B cell (primary cell): ENCODE results near the gene FAF1. TPM values are rescaled to one million over a fixed set of nuclear protein-coding genes. Genes with fewer than 3 reads are reported as not detected.

ENCODE experiments used
- ATAC-seq: fragments of 200-7000 bp; cut with Tn5 transposase; one replicate; pipeline ENCODE4 v1.10.0; 2021; ENCODE audit warnings: low read depth, mild to moderate bottlenecking, moderate number of reproducible peaks, moderate library complexity
- CTCF ChIA-PET: fragments of 350-600 bp; sonication (Branson Sonifier 250); formaldehyde crosslinking; loops from one replicate; lab custom pipeline; 2021; ENCODE audit warnings: antibody characterized with exemption, inconsistent platforms; lab: Charles Lee
- POLR2A ChIA-PET: fragments of 350-600 bp; sonication (Branson Sonifier 250); formaldehyde crosslinking; loops from one replicate; lab custom pipeline; 2021; ENCODE audit warnings: antibody characterized with exemption; lab: Charles Lee
- DNase-seq: peaks from one replicate; pipeline ENCODE4 v3.0.0; 2013
- H2AFZ ChIP-seq: 2 replicates; pipeline ENCODE4 v1.6.1; 2012; ENCODE audit warnings: mild to moderate bottlenecking, low read depth, low read length; ENCODE audit not compliant: insufficient read depth, poor library complexity, severe bottlenecking
- H3K27ac ChIP-seq, 2 donors: 1 replicate in 1 of 2; 2 replicates in 1 of 2; pipeline ENCODE4 v1.5.1; 2012 to 2013; ENCODE audit warnings: low read length in 2 of 2, mild to moderate bottlenecking in 2 of 2, moderate library complexity in 1 of 2
- H3K27me3 ChIP-seq, 4 experiments: fragments of 200-600 bp in 1 of 4; sonication (generic) in 1 of 4; replicated peaks in 1 of 4; 1 replicate in 2 of 4; 2 replicates in 2 of 4; pipeline versions ENCODE4 v1.6.1 to v1.7.0; 2013 to 2016; ENCODE audit warnings: low read length in 3 of 4, mild to moderate bottlenecking in 2 of 4, mixed read lengths in 1 of 4, moderate library complexity in 1 of 4; ENCODE audit not compliant: insufficient read depth in 4 of 4, control insufficient read depth in 3 of 4; ENCODE audit errors: control extremely low read depth in 1 of 4
- H3K36me3 ChIP-seq, 2 experiments: replicated peaks in 1 of 2; 1 replicate in 1 of 2; 2 replicates in 1 of 2; pipeline versions ENCODE4 v1.6.1 to v1.7.1; 2013; ENCODE audit warnings: low read length in 1 of 2; ENCODE audit not compliant: insufficient read depth in 2 of 2, control insufficient read depth in 1 of 2; ENCODE audit errors: control extremely low read depth in 1 of 2, extremely low read depth in 1 of 2
- H3K4me1 ChIP-seq, 2 donors: fragments of 200-600 bp in 1 of 2; sonication (generic) in 1 of 2; 1 replicate in 1 of 2; 2 replicates in 1 of 2; pipeline versions ENCODE4 v1.5.1 to v1.6.1; 2013 to 2017; ENCODE audit warnings: low read length in 2 of 2; ENCODE audit not compliant: control insufficient read depth in 2 of 2, insufficient read depth in 2 of 2
- H3K4me2 ChIP-seq: replicated peaks from 2 replicates; pipeline ENCODE3; 2012; ENCODE audit warnings: mild to moderate bottlenecking, low read depth, low read length; ENCODE audit not compliant: poor library complexity, severe bottlenecking
- H3K4me3 ChIP-seq, 5 experiments: fragments of 200-600 bp in 1 of 5; sonication (generic) in 1 of 5; 1 replicate in 3 of 5; 2 replicates in 2 of 5; pipeline versions ENCODE4 v1.5.1 to v1.7.0; 2011 to 2016; ENCODE audit warnings: low read length in 4 of 5, mild to moderate bottlenecking in 4 of 5, low read depth in 2 of 5, control low read depth in 1 of 5, moderate library complexity in 1 of 5; ENCODE audit not compliant: insufficient read depth in 1 of 5; ENCODE audit errors: control extremely low read depth in 1 of 5, extremely low read depth in 1 of 5
- H3K79me2 ChIP-seq: fragments of 200-600 bp; sonication (generic); one replicate; pipeline ENCODE4 v1.6.0; 2016; ENCODE audit warnings: low read length; ENCODE audit not compliant: control insufficient read depth, insufficient read depth
- H3K9ac ChIP-seq: fragments of 200-600 bp; sonication (generic); 2 replicates; pipeline ENCODE4 v1.6.1; 2017; ENCODE audit warnings: mild to moderate bottlenecking, low read length, moderate library complexity
- H3K9me3 ChIP-seq, 3 donors: one replicate each; pipeline versions ENCODE4 v1.6.1 to v1.7.1; 2013; ENCODE audit warnings: low read length in 2 of 3; ENCODE audit not compliant: control insufficient read depth in 2 of 3, insufficient read depth in 1 of 3; ENCODE audit errors: control extremely low read depth in 1 of 3
- H4K20me1 ChIP-seq: 2 replicates; pipeline ENCODE4 v1.6.0; 2012; ENCODE audit warnings: mild to moderate bottlenecking, low read length; ENCODE audit not compliant: insufficient read depth, control insufficient read depth, poor library complexity, severe bottlenecking
- H3K27ac Mint-ChIP-seq: one replicate; pipeline ENCODE4 v1.8.0; 2021; ENCODE audit warnings: mixed read lengths
- H3K27me3 Mint-ChIP-seq: one replicate; pipeline ENCODE4 v1.8.0; 2021; ENCODE audit warnings: mixed read lengths
- H3K4me1 Mint-ChIP-seq: one replicate; pipeline ENCODE4 v1.8.0; 2021; ENCODE audit warnings: mixed read lengths
- H3K4me3 Mint-ChIP-seq: one replicate; pipeline ENCODE4 v1.8.0; 2021; ENCODE audit warnings: mixed read lengths
- H3K9me3 Mint-ChIP-seq: one replicate; pipeline ENCODE4 v1.8.0; 2022; ENCODE audit warnings: mixed read lengths; ENCODE audit not compliant: insufficient read depth
- EZH2 ChIP-seq: IDR thresholded peaks from 2 replicates; pipeline ENCODE4 v1.6.1; 2012; ENCODE audit warnings: borderline replicate concordance, low read depth, mild to moderate bottlenecking, moderate library complexity, low read length; ENCODE audit not compliant: insufficient read depth, poor library complexity, severe bottlenecking
- WGBS: methylation state at CpG from one replicate; pipeline ENCODE4 v1.1.5; 2013; ENCODE audit warnings: missing lambda C conversion rate; ENCODE audit not compliant: insufficient coverage; 5-methylcytosine and 5-hydroxymethylcytosine counted together
- intact Hi-C: fragments of 100-400 bp; cut with micrococcal nuclease; formaldehyde crosslinking; loops from one replicate; pipeline ENCODE4 v1.10.0; 2022
- polyA plus RNA-seq: library from polyadenylated mRNA; depleted of rRNA; stranded (reverse); fragments of >200 nt; gene quantifications from 2 replicates; pipeline ENCODE4 v1.2.3, GENCODE V29; 2012
- total RNA-seq, 2 donors: library from RNA; stranded (reverse); fragments of 120-200 nt in 1 of 2; gene quantifications; 1 replicate in 1 of 2; 2 replicates in 1 of 2; pipeline versions ENCODE4 v1.2.3 to v1.2.4, GENCODE V29; 2013 to 2022
- TF ChIP-seq, protein P1 (sequence below): fragments of 200-600 bp; IDR thresholded peaks from one replicate; pipeline ENCODE4 v1.8.0; 2022; ENCODE audit warnings: antibody characterized with exemption, mild to moderate bottlenecking

FAF1 gene
- total and polyA plus RNA-seq, 2 donors (not counting 1 experiment from before 2014, with no cell fraction given) = 10.1 to 58.4 TPM

DNA sequence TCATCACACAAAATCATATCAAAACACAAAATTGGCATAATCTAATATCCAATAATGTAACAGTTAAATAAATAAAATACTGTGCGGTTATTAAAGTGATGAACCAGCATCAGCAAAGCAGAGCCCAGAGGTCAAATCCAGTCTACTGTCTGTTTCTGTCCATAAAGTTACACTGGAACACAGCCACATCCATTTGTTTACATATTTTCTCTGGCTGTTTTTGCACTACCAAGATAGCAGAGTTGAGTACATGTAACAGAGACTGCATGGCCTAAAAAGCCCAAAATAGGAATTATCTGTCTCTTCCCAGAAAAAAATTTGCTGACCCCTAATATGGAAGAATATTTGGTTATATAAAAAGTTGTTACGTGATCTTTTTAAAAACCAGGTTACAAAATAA is 294.7 kb downstream of the FAF1 start:
- CTCF ChIA-PET = interaction anchor here (0.6 kb wide), 1 partner anchor 31 kb away, joined by 3 read pairs; no protein-coding TSS in a partner anchor
- H3K27me3 Mint-ChIP-seq = no peaks in the 10 kb centered on the region

DNA sequence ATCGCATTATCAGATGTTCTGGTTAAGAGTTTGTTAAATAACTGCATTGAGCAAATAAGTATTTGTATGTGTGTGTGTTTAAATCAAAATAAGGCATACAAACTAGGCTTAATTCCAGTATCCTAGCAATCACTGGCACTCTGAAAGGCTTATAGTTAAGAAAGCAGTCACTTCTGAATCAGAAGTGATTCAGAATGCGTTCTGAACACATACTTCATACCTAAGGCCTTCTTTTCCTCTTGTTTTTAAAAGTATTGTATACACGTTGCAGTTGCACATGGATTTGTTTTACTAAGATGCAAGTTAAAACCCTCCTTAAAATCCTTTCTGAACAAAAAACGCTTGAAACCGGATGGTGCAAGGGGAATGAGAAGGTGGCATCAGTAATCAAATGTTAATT is 298.4 kb downstream of the FAF1 start:
- Histone ChIP-seq H3K27ac (no peak overlapping the region), H3K9ac (no peak overlapping the region), H3K27me3 (no peaks in the 10 kb centered on the region), H4K20me1 (no peaks in the 10 kb centered on the region), H3K4me2 (no peak overlapping the region), H3K4me3 (no peak overlapping the region), H3K9me3 (no peaks in the 10 kb centered on the region), H3K79me2 (no peaks in the 10 kb centered on the region), H2AFZ (no peak overlapping the region), H3K36me3 (no peaks in the 10 kb centered on the region), H3K4me1 (no peaks in the 10 kb centered on the region)
- CTCF ChIA-PET = no interaction called here
- Mint-ChIP-seq H3K4me1 (no peaks in the 10 kb centered on the region), H3K4me3 (no peak overlapping the region), H3K27me3 (no peaks in the 10 kb centered on the region), H3K9me3 (no peaks in the 10 kb centered on the region), H3K27ac (no peak overlapping the region)
- POLR2A ChIA-PET = no interaction called here
- no peak for TF ChIP-seq EZH2
- TF ChIP-seq, protein P1, sequence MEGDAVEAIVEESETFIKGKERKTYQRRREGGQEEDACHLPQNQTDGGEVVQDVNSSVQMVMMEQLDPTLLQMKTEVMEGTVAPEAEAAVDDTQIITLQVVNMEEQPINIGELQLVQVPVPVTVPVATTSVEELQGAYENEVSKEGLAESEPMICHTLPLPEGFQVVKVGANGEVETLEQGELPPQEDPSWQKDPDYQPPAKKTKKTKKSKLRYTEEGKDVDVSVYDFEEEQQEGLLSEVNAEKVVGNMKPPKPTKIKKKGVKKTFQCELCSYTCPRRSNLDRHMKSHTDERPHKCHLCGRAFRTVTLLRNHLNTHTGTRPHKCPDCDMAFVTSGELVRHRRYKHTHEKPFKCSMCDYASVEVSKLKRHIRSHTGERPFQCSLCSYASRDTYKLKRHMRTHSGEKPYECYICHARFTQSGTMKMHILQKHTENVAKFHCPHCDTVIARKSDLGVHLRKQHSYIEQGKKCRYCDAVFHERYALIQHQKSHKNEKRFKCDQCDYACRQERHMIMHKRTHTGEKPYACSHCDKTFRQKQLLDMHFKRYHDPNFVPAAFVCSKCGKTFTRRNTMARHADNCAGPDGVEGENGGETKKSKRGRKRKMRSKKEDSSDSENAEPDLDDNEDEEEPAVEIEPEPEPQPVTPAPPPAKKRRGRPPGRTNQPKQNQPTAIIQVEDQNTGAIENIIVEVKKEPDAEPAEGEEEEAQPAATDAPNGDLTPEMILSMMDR = no peak
- intact Hi-C loops = no loop called here
- WGBS = no CpG with 5 or more reads among the region's 5 CpGs
- ATAC-seq = no peak
- no peak for DNase-seq

More for the DNA sequence above, 294.7 kb downstream of the FAF1 start:
- POLR2A ChIA-PET = no interaction called here
- Histone ChIP-seq H3K27me3 (no peaks in the 10 kb centered on the region), H3K27ac (no peak overlapping the region), H3K4me2 (no peak overlapping the region), H2AFZ (no peak overlapping the region), H3K4me3 (no peak overlapping the region), H3K4me1 (peaks cover 0 to 9% of the 10 kb centered on the region in 2 donors), H3K9me3 (no peaks in the 10 kb centered on the region), H4K20me1 (no peaks in the 10 kb centered on the region), H3K36me3 (no peaks in the 10 kb centered on the region), H3K79me2 (no peaks in the 10 kb centered on the region), H3K9ac (no peak overlapping the region)
- Mint-ChIP-seq H3K4me3 (no peak overlapping the region), H3K27ac (no peak overlapping the region), H3K9me3 (no peaks in the 10 kb centered on the region), H3K4me1 (peaks cover 17% of the 10 kb centered on the region)
- ATAC-seq (no peak), DNase-seq (no peak)
- no CpG with 5 or more reads among the region's 2 CpGs for WGBS
- no peak for TF ChIP-seq EZH2
- TF ChIP-seq, protein P1 = no peak
- intact Hi-C loops = no loop called here
